H1 (cell line): ENCODE results near the gene C1orf21.

Experiments
- EP300 ChIP-seq, 2 experiments: IDR thresholded peaks; 1 replicate in 1 of 2; 2 replicates in 1 of 2; pipeline ENCODE4 v1.6.1; 2011 to 2012; ENCODE audit warnings: low read depth in 2 of 2, low read length in 2 of 2, mild to moderate bottlenecking in 2 of 2, borderline replicate concordance in 1 of 2, inconsistent platforms in 1 of 2, moderate library complexity in 1 of 2
- GABPA ChIP-seq: IDR thresholded peaks from 2 replicates; pipeline ENCODE4 v1.6.1; 2011; ENCODE audit warnings: mild to moderate bottlenecking, low read length, moderate library complexity, borderline replicate concordance; ENCODE audit not compliant: insufficient read depth
- TEAD4 ChIP-seq: IDR thresholded peaks from 2 replicates; pipeline ENCODE4 v1.6.1; 2012; ENCODE audit warnings: low read depth, low read length, inconsistent platforms, mixed read lengths

DNA sequence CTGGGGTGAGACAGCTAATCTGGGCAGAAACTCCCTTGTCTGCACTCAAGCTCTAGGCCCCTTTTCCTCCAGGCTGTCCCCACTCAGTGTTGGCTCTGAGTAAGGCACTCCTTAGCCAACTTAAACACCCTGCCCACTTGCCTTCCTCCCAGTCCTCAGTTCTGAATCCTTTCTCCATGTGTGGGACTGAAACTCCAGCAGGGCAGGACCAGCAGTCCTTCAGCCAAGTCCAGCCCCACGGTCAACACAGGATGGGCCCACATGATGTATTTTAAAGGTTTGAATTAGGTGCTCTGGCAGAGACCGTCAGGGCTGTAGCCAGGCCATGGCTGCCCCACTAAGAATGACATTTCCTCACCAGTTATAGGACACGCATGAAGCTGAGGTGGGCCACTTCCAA lies 260.0 kb downstream of the C1orf21 start:
- TF ChIP-seq GABPA (no peak), EP300 (IDR thresholded peaks at IDR 0.05; ENCODE audit: borderline replicate concordance in 1 of 2, low read depth in 2 of 2, low read length in 2 of 2) (no peak), TEAD4 (no peak)
